Testis (tissue), 2 donors: Measurements from ENCODE around the gene MAP1LC3C.

Experiments
- CTCF ChIP-seq, 3 experiments: fragments of 450-650 bp in 2 of 3; fragments of 200-600 bp in 1 of 3; sonication (generic) in 1 of 3; IDR thresholded peaks; one replicate each; pipeline ENCODE4 v1.5.1; 2016 to 2019; ENCODE audit warnings: antibody characterized with exemption in 3 of 3, mild to moderate bottlenecking in 2 of 3, moderate library complexity in 1 of 3
- POLR2A ChIP-seq: fragments of 450-650 bp; IDR thresholded peaks from one replicate; pipeline ENCODE4 v1.6.1; 2017; ENCODE audit warnings: antibody characterized with exemption, mild to moderate bottlenecking, moderate library complexity

GRCh38 chr1:242005866-242006535, 7.1 kb upstream of the MAP1LC3C start:
- TF ChIP-seq CTCF (IDR thresholded peaks at IDR 0.05), result no peak
- TF ChIP-seq POLR2A, result no peak
